Nephron (organoid): ENCODE results near the gene RECK.

Source experiments
- H3K27ac Mint-ChIP-seq, 3 experiments: 2 replicates each; pipeline ENCODE4 v1.8.0; 2020; ENCODE audit warnings: mixed read lengths in 3 of 3, mild to moderate bottlenecking in 2 of 3, moderate library complexity in 1 of 3
- H3K27me3 Mint-ChIP-seq: 2 replicates; pipeline ENCODE4 v1.8.0; 2021; ENCODE audit warnings: low read depth, mild to moderate bottlenecking, moderate library complexity, mixed read lengths
- H3K36me3 Mint-ChIP-seq: 2 replicates; pipeline ENCODE4 v1.8.0; 2020; ENCODE audit warnings: low read depth, mixed read lengths
- H3K4me1 Mint-ChIP-seq: 2 replicates; pipeline ENCODE4 v1.8.0; 2020; ENCODE audit warnings: mixed read lengths
- H3K4me3 Mint-ChIP-seq, 3 experiments: 2 replicates each; pipeline ENCODE4 v1.8.0; 2020; ENCODE audit warnings: mild to moderate bottlenecking in 3 of 3, mixed read lengths in 3 of 3, moderate library complexity in 2 of 3
- H3K9me3 Mint-ChIP-seq: 2 replicates; pipeline ENCODE4 v1.8.0; 2020; ENCODE audit warnings: mixed read lengths
- TF ChIP-seq, protein P1 (sequence below), 3 experiments: fragments of 200-600 bp; sonication (generic); IDR thresholded peaks; one replicate each; pipeline ENCODE4 v1.5.0; 2021; ENCODE audit warnings: antibody characterized with exemption in 3 of 3; ENCODE audit not compliant: unreplicated experiment in 3 of 3

The RECK gene

GRCh38 chr9:36147441-36148175 is 110.9 kb downstream of the RECK start:
- peaks cover 33% of the 10 kb centered on the region for H3K36me3 Mint-ChIP-seq
- H3K27me3 Mint-ChIP-seq: peaks cover 4% of the 10 kb centered on the region
- TF ChIP-seq, protein P1, sequence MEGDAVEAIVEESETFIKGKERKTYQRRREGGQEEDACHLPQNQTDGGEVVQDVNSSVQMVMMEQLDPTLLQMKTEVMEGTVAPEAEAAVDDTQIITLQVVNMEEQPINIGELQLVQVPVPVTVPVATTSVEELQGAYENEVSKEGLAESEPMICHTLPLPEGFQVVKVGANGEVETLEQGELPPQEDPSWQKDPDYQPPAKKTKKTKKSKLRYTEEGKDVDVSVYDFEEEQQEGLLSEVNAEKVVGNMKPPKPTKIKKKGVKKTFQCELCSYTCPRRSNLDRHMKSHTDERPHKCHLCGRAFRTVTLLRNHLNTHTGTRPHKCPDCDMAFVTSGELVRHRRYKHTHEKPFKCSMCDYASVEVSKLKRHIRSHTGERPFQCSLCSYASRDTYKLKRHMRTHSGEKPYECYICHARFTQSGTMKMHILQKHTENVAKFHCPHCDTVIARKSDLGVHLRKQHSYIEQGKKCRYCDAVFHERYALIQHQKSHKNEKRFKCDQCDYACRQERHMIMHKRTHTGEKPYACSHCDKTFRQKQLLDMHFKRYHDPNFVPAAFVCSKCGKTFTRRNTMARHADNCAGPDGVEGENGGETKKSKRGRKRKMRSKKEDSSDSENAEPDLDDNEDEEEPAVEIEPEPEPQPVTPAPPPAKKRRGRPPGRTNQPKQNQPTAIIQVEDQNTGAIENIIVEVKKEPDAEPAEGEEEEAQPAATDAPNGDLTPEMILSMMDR (IDR thresholded peaks at IDR 0.05; ENCODE audit: unreplicated experiment in 3 of 3): no peak
- peak overlapping the region in 2 of 3 experiments; percentile 7 to 24 for H3K27ac Mint-ChIP-seq
- H3K9me3 Mint-ChIP-seq: peaks cover 8% of the 10 kb centered on the region
- peaks cover 53% of the 10 kb centered on the region for H3K4me1 Mint-ChIP-seq
- H3K4me3 Mint-ChIP-seq: no peak overlapping the region

GRCh38 chr9:36148311-36149051 is 111.8 kb downstream of the RECK start:
- peaks cover 33% of the 10 kb centered on the region for H3K36me3 Mint-ChIP-seq
- H3K27me3 Mint-ChIP-seq: peaks cover under 1% of the 10 kb centered on the region
- TF ChIP-seq, protein P1 (IDR thresholded peaks at IDR 0.05; ENCODE audit: unreplicated experiment in 3 of 3): no peak
- H3K4me3 Mint-ChIP-seq: no peak overlapping the region
- H3K4me1 Mint-ChIP-seq: peaks cover 45% of the 10 kb centered on the region
- peaks cover 8% of the 10 kb centered on the region for H3K9me3 Mint-ChIP-seq
- H3K27ac Mint-ChIP-seq: peak overlapping the region in 1 of 3 experiments; percentile 34

DNA sequence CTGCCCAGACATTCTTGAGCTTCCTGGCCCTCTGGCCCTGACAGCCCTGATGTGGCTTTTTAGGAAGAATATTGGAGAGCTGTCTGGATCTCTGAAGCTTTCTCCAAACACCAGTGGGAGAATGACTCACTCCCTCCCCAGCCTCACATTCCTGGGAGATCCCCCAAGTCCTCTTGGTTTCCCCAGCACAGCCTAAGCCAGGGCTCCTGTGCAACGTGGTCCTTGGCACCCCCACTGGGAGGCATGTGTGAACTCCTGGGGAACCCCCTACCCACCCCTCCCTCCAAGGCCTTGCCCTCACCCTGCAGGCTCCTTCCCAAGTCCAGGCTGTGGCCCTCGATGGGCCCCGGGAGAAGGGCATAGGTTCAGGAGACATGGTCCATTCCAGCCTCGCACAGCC is 112.5 kb downstream of the RECK start:
- TF ChIP-seq, protein P1 (IDR thresholded peaks at IDR 0.05; ENCODE audit: unreplicated experiment in 3 of 3): no peak
- Mint-ChIP-seq H3K4me3 (no peak overlapping the region), H3K36me3 (peaks cover 32% of the 10 kb centered on the region), H3K9me3 (peaks cover 8% of the 10 kb centered on the region), H3K27ac (no peak overlapping the region), H3K4me1 (peaks cover 41% of the 10 kb centered on the region), H3K27me3 (no peaks in the 10 kb centered on the region)

DNA sequence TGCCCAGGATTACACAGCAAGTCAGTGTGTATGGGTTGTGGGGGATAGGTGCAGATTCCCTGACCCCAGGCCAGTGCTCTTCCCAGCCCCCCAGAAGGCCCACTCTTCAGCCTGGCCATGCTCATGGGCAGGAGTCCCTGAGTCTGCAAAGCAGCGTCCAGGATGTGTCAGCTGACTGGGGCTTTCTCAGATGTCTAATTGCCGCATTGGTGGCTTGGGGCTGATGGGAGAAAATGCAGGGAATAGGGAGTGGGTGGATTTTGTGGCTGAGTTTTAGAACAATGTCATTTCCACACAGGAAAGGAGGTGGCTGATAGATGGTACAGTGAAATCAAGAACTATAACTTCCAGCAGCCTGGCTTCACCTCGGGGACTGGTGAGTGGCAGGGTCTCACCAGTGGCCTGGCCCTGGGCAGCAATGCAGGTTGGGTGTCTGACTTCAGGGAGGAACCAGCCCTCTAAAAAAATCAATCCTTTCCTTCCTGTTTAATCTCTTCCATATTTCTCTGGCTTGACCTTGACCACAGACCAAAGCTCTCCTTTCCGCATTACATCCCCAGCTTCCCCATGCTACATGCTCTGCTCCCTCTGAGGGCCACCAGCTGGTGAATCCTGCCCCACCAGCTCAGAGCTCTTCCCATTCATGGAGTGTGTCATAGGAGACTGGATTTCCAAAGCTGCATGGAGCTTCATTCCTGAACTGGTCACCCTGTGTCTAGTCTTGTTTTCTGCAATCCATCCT is 114.0 kb downstream of the RECK start:
- peaks cover 40% of the 10 kb centered on the region for H3K4me1 Mint-ChIP-seq
- peaks cover 23% of the 10 kb centered on the region for H3K36me3 Mint-ChIP-seq
- H3K9me3 Mint-ChIP-seq: peaks cover 3% of the 10 kb centered on the region
- TF ChIP-seq, protein P1 (IDR thresholded peaks at IDR 0.05; ENCODE audit: unreplicated experiment in 3 of 3): no peak
- no peak overlapping the region for H3K4me3 Mint-ChIP-seq
- peak overlapping the region in 2 of 3 experiments; percentile 16 to 66 for H3K27ac Mint-ChIP-seq
- H3K27me3 Mint-ChIP-seq: no peaks in the 10 kb centered on the region

- TF ChIP-seq, protein P1 (IDR thresholded peaks at IDR 0.05; ENCODE audit: unreplicated experiment in 3 of 3): no peak
- peaks cover 33% of the 10 kb centered on the region for H3K4me1 Mint-ChIP-seq
- H3K36me3 Mint-ChIP-seq: peaks cover 17% of the 10 kb centered on the region
- no peaks in the 10 kb centered on the region for H3K27me3 Mint-ChIP-seq
- no peak overlapping the region for H3K4me3 Mint-ChIP-seq
- H3K9me3 Mint-ChIP-seq: no peaks in the 10 kb centered on the region
- H3K27ac Mint-ChIP-seq: peak overlapping the region in 2 of 3 experiments; percentile 41 to 66
Measured at GRCh38 chr9:36151316-36152210, 114.8 kb downstream of the RECK start.
